Measurements from ENCODE around the gene SMG7.

SMG7 gene

DNA sequence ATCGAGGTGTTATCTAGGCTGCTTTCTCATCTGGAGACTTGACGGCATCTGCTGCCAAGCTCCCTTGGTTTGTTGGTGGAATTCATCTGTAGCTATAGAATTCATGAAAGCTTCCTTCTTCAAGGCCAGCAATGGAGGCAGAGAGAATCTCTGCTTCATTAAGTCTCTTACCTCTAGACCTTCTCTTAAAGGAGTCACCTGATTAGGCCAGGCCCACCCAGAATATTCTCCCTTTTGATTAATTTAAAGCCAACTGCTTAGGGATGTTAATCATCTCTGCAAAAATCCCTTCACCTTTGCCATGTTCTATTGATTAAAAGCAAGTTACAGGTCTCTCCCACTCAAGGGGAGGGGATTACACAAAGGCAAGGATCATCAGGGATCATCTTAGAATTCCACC, 123.2 kb downstream of the SMG7 start:
- DNase-seq = no peak

DNA sequence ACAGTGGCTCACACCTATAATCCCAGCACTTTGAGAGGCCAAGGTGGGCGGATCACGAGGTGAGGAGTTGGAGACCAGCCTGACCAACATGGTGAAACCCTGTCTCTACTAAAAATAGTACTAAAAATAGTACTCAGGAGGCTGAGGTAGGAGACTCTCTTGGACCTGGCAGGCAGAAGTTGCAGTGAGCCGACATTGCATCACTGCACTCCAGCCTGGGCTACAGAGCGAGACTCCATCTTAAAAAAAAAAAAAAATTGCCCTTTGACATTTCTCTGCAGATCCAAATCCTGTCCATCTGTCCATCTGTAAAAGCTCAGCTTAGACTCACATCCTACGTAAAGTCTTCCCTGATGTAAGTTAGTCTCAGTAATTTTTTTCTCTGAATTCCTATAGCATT, 124.2 kb downstream of the SMG7 start:
- no peak for DNase-seq

DNA sequence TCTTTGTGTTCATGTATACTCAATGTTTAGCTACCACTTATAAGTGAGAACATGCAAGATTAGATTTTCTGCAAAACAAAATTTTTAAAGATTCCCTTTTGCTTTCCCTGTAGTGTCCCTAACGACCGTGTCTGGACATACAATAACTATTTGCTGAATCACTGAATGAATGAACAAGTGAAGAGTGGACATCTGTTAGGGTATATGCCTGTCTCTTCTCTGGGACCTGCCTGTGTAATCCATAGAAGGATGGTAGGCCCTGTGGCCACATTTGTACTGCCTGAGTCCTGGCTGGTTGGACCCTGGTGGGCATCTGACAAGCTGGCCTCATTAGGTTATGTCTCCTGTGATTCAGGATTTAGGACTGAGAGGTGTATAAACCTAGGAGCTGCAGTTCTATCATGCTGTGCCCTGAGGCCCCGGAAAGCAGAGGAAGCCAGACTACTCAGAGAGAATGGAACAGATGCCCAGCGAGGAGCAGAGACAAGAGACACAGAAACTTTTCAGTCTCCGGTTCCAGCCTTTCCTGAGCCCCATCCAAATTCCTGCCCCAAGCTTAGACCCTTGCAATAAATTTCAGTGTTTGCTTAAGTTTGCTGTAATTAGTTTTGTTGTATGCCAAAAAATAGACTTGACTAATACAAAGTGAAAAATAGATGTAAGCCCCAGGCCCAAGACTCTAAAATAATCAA, 125.5 kb downstream of the SMG7 start:
- DNase-seq = no peak

DNA sequence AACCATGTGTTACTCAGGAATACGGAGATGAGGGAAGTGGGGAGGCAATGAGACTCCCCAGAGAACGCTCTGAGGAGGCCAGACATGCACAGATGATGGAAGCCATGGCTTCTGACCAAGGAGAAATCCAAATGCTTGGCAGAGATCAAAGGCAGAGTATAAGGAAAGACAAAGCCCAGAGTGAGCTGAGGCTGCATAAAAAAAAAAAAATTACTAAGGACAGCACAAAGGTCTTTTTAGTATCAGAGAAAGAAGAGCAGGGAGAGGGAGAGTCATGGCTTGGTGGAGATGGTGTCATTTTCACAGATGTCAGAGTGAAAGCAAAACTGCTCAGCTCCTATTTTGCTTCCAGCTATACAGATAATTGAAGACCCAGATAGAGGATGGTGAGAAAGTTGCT, 126.1 kb downstream of the SMG7 start:
- no peak for DNase-seq

GRCh38 chr1:183600136-183600535, 127.8 kb downstream of the SMG7 start:
- DNase-seq = no peak

DNA sequence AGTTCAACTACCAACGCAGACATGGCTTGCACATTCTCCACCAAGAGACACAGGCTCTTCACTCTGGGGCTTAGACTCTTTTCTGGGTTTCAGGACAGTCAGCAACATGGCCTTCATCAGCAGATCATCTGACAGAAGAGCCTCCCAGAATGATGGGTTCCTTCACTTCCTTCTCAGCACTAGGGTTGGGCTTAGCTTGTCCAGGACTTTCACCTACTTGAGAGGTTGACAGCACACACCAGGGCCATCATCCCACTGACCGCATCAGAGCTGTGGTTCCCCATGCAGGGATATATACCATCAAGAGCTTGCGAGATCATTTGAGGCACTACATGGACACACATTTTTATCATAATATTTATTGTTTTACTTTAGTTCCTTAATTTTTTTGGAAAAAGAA, 128.3 kb downstream of the SMG7 start:
- DNase-seq = no peak

DNA sequence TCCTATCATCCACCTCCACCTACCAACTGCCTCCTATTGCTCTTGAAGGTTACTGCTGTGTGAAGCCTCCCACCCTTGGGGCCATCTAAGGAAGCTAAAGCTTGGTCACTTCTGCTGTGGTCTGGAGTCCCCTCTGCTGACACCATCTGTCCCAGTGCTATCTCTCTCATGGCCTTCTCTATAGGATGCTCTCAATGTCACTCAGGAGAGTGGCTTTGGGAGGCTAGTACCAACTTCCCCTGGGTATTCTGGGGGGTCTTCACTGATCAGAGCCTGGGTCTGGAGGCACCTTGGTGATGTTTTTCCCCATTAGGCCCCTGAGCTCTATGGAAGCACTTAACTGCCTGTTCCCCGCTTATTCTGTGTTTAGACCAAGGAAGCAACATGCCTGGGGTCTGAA, 130.2 kb downstream of the SMG7 start:
- no peak for DNase-seq

All from stimulated activated CD4-positive, alpha-beta T cell treated with anti-CD3 and anti-CD28 coated beads, Interleukin-4, amount 100 ng/mL, for 1 hour (primary cell).